Endodermal cell (in vitro differentiated cells): Measurements from ENCODE around the gene LAG3. TPM values are rescaled to one million over a fixed set of nuclear protein-coding genes. Genes with fewer than 3 reads are reported as not detected.

Source experiments
- DNase-seq: peaks from one replicate; pipeline ENCODE4 v3.0.0-alpha.2; 2017
- H3K27ac ChIP-seq: 2 replicates; pipeline ENCODE4 v1.5.1; 2013; ENCODE audit warnings: mild to moderate bottlenecking, low read depth, low read length, moderate library complexity
- H3K27me3 ChIP-seq: 2 replicates; pipeline ENCODE4 v1.6.1; 2013; ENCODE audit warnings: mild to moderate bottlenecking, low read length, moderate library complexity; ENCODE audit not compliant: insufficient read depth, control insufficient read depth, poor library complexity, severe bottlenecking
- H3K36me3 ChIP-seq: 2 replicates; pipeline ENCODE4 v1.7.0; 2013; ENCODE audit warnings: mild to moderate bottlenecking, low read length, moderate library complexity; ENCODE audit not compliant: control insufficient read depth, insufficient read depth
- H3K4me1 ChIP-seq: one replicate; pipeline ENCODE4 v1.7.0; 2013; ENCODE audit warnings: low read length; ENCODE audit not compliant: control insufficient read depth, insufficient read depth
- H3K4me3 ChIP-seq: 2 replicates; pipeline ENCODE4 v1.5.1; 2013; ENCODE audit warnings: mild to moderate bottlenecking, low read length, moderate library complexity
- H3K9ac ChIP-seq: 2 replicates; pipeline ENCODE4 v1.6.1; 2013; ENCODE audit warnings: mild to moderate bottlenecking, low read length, moderate library complexity; ENCODE audit not compliant: poor library complexity, severe bottlenecking; ENCODE audit errors: extremely low read depth
- H3K9me3 ChIP-seq: 2 replicates; pipeline ENCODE4 v1.6.1; 2013; ENCODE audit warnings: mild to moderate bottlenecking, low read length, moderate library complexity; ENCODE audit not compliant: control insufficient read depth
- H3K27ac Mint-ChIP-seq: 2 replicates; pipeline ENCODE4 v1.8.0; 2020; ENCODE audit warnings: mixed read lengths
- H3K27me3 Mint-ChIP-seq: 2 replicates; pipeline ENCODE4 v1.8.0; 2021; ENCODE audit warnings: mild to moderate bottlenecking, mixed read lengths; ENCODE audit not compliant: insufficient read depth
- H3K36me3 Mint-ChIP-seq: 2 replicates; pipeline ENCODE4 v1.8.0; 2020; ENCODE audit warnings: low read depth, mixed read lengths
- H3K4me1 Mint-ChIP-seq: 2 replicates; pipeline ENCODE4 v1.8.0; 2020; ENCODE audit warnings: mixed read lengths
- H3K4me3 Mint-ChIP-seq: 2 replicates; pipeline ENCODE4 v1.8.0; 2020; ENCODE audit warnings: mild to moderate bottlenecking, moderate library complexity, mixed read lengths
- H3K9me3 Mint-ChIP-seq: 2 replicates; pipeline ENCODE4 v1.8.0; 2020; ENCODE audit warnings: mild to moderate bottlenecking, mixed read lengths
- CTCF ChIP-seq: fragments of 200-600 bp; sonication (generic); conservative IDR thresholded peaks from 2 replicates; pipeline ENCODE4 v1.5.0; 2021; ENCODE audit warnings: antibody characterized with exemption, mild to moderate bottlenecking
- WGBS, 2 experiments: methylation state at CpG; one replicate each; pipeline versions ENCODE4 v1.1.5 to v1.1.7; 2013; ENCODE audit warnings: missing lambda C conversion rate in 2 of 2, mixed read lengths in 1 of 2; ENCODE audit not compliant: insufficient coverage in 1 of 2, insufficient read length in 1 of 2; 5-methylcytosine and 5-hydroxymethylcytosine counted together
- total RNA-seq, 2 donors: library from RNA; stranded (reverse); fragmentation: NEBNext Ultra II Directional in 1 of 2; extraction: Animal tissue kit (Norgen Biotek cat#: 25700) in 1 of 2; gene quantifications; 2 replicates in 1 of 2; 3 replicates in 1 of 2; pipeline ENCODE4 v1.2.1, GENCODE V29; 2021

LAG3 gene
- total RNA-seq, 2 donors from 2014 or later, result 1.9 to 7.3 TPM

- no peaks in the 10 kb centered on the region for H3K9me3 ChIP-seq
- H3K27ac Mint-ChIP-seq, result no peak overlapping the region
- H3K36me3 ChIP-seq, result peaks cover 6% of the 10 kb centered on the region
- no peak overlapping the region for H3K9ac ChIP-seq
- H3K4me3 Mint-ChIP-seq, result no peak overlapping the region
- TF ChIP-seq CTCF, result no peak
- no peak overlapping the region for H3K4me3 ChIP-seq
- peak; percentile 52 for DNase-seq
- peaks cover 29% of the 10 kb centered on the region for H3K4me1 Mint-ChIP-seq
- peaks cover 6% of the 10 kb centered on the region for H3K36me3 Mint-ChIP-seq
- peaks cover 64% of the 10 kb centered on the region for H3K27me3 Mint-ChIP-seq
- H3K27ac ChIP-seq, result no peak overlapping the region
- H3K4me1 ChIP-seq, result peaks cover 2% of the 10 kb centered on the region
- H3K9me3 Mint-ChIP-seq, result no peaks in the 10 kb centered on the region
- peaks cover 19% of the 10 kb centered on the region for H3K27me3 ChIP-seq
- 79 to 84% methylated on average over 15 to 17 of the region's 17 CpGs for WGBS, 2 experiments
Measured at GRCh38 chr12:6826125-6826733, 53.9 kb downstream of the LAG3 start.

GRCh38 chr12:6826734-6827436 is 54.6 kb downstream of the LAG3 start:
- Mint-ChIP-seq H3K27me3 (peaks cover 59% of the 10 kb centered on the region), H3K4me1 (peaks cover 28% of the 10 kb centered on the region), H3K9me3 (no peaks in the 10 kb centered on the region), H3K27ac (peak overlapping the region; percentile 67), H3K4me3 (peak overlapping the region; percentile 99), H3K36me3 (peaks cover 12% of the 10 kb centered on the region)
- Histone ChIP-seq H3K4me3 (no peak overlapping the region), H3K27me3 (peaks cover 19% of the 10 kb centered on the region), H3K27ac (peak overlapping the region; percentile 61), H3K9ac (no peak overlapping the region), H3K4me1 (peaks cover 2% of the 10 kb centered on the region), H3K36me3 (peaks cover 13% of the 10 kb centered on the region), H3K9me3 (no peaks in the 10 kb centered on the region)
- TF ChIP-seq CTCF, result peak; percentile 0
- peak; percentile 58 for DNase-seq
- 84 to 88% methylated on average over 6 to 22 of the region's 22 CpGs for WGBS, 2 experiments

- Histone ChIP-seq H3K9ac (no peak overlapping the region), H3K9me3 (no peaks in the 10 kb centered on the region), H3K4me1 (peaks cover 2% of the 10 kb centered on the region), H3K36me3 (peaks cover 17% of the 10 kb centered on the region), H3K27me3 (peaks cover 16% of the 10 kb centered on the region), H3K27ac (peak overlapping the region; percentile 61), H3K4me3 (no peak overlapping the region)
- H3K4me3 Mint-ChIP-seq, result peak overlapping the region; percentile 99
- peak; percentile 97 for DNase-seq
- H3K27me3 Mint-ChIP-seq, result peaks cover 53% of the 10 kb centered on the region
- no peaks in the 10 kb centered on the region for H3K9me3 Mint-ChIP-seq
- peaks cover 28% of the 10 kb centered on the region for H3K4me1 Mint-ChIP-seq
- no peak for TF ChIP-seq CTCF
- peak overlapping the region; percentile 67 for H3K27ac Mint-ChIP-seq
- H3K36me3 Mint-ChIP-seq, result peaks cover 17% of the 10 kb centered on the region
- WGBS, 2 experiments, result 5 to 13% methylated on average over 3 to 7 of the region's 8 CpGs
Measured at GRCh38 chr12:6827437-6827911, 55.2 kb downstream of the LAG3 start.

Other genes starting within 250 kb of the LAG3 start
- 1,000 to 10,000 TPM; 2,848 to 5,273 TPM for gene GAPDH, start 238.0 kb upstream of the LAG3 start, total RNA-seq
- 10 to 100 TPM; 10.9 to 30.7 TPM for gene IFFO1, start 216.5 kb upstream of the LAG3 start, total RNA-seq
- 100 to 1,000 TPM in 1 of 2 donors, 10 to 100 TPM in 1; 51.6 to 135 TPM for gene NOP2, start 204.2 kb upstream of the LAG3 start, total RNA-seq
- 100 to 1,000 TPM; 276 to 385 TPM for gene CHD4, start 165.1 kb upstream of the LAG3 start, total RNA-seq
- gene LPAR5, start 136.6 kb upstream of the LAG3 start, total RNA-seq, result under 1 TPM; 0.24 to 0.73 TPM
- 1 to 10 TPM; 1.9 to 3.9 TPM for gene ACRBP, start 125.1 kb upstream of the LAG3 start, total RNA-seq
- 10 to 100 TPM; 30.5 to 60.3 TPM for gene ING4, start 109.4 kb upstream of the LAG3 start, total RNA-seq
- gene ZNF384, start 83.1 kb upstream of the LAG3 start, total RNA-seq, result 100 to 1,000 TPM in 1 of 2 donors, 10 to 100 TPM in 1; 74.4 to 146 TPM
- 1 to 10 TPM; 2.6 to 7.1 TPM for gene PIANP, start 71.7 kb upstream of the LAG3 start, total RNA-seq
- gene COPS7A, start 48.5 kb upstream of the LAG3 start, total RNA-seq, result 10 to 100 TPM; 43.3 to 69.2 TPM
- 100 to 1,000 TPM; 219 to 393 TPM for gene MLF2, start 19.4 kb upstream of the LAG3 start, total RNA-seq
- gene PTMS, start 6.2 kb upstream of the LAG3 start, total RNA-seq, result 100 to 1,000 TPM; 637 to 888 TPM
- 1 to 10 TPM in 1 of 2 donors, under 1 TPM in 1; 0.77 to 1.3 TPM for gene CD4, start 17.0 kb downstream of the LAG3 start, total RNA-seq
- gene GPR162, start 49.3 kb downstream of the LAG3 start, total RNA-seq, result 10 to 100 TPM; 14.7 to 15.0 TPM
- gene P3H3, start 55.9 kb downstream of the LAG3 start, total RNA-seq, result 10 to 100 TPM; 58.4 to 63.1 TPM
- gene GNB3, start 68.4 kb downstream of the LAG3 start, total RNA-seq, result 10 to 100 TPM; 10.0 to 17.1 TPM
- 10 to 100 TPM; 53.1 to 63.9 TPM for gene CDCA3, start 78.8 kb downstream of the LAG3 start, total RNA-seq
- 100 to 1,000 TPM; 120 to 257 TPM for gene USP5, start 79.6 kb downstream of the LAG3 start, total RNA-seq
- 1,000 to 10,000 TPM in 1 of 2 donors, 100 to 1,000 TPM in 1; 805 to 1,294 TPM for gene TPI1, start 95.0 kb downstream of the LAG3 start, total RNA-seq
- 10 to 100 TPM; 34.6 to 36.5 TPM for gene SPSB2, start 100.8 kb downstream of the LAG3 start, total RNA-seq
- gene LRRC23, start 132.3 kb downstream of the LAG3 start, total RNA-seq, result 10 to 100 TPM in 1 of 2 donors, 1 to 10 TPM in 1; 7.8 to 11.5 TPM
- gene ENO2, start 142.1 kb downstream of the LAG3 start, total RNA-seq, result 100 to 1,000 TPM; 104 to 139 TPM
- 100 to 1,000 TPM; 111 to 244 TPM for gene ATN1, start 155.4 kb downstream of the LAG3 start, total RNA-seq
- gene RNU7-1, start 171.3 kb downstream of the LAG3 start, total RNA-seq, result not detected
- gene C12orf57, start 171.5 kb downstream of the LAG3 start, total RNA-seq, result 100 to 1,000 TPM; 141 to 257 TPM
- 10 to 100 TPM; 35.7 to 68.0 TPM for gene PTPN6, start 178.8 kb downstream of the LAG3 start, total RNA-seq
- 100 to 1,000 TPM; 260 to 512 TPM for gene PHB2, start 198.1 kb downstream of the LAG3 start, total RNA-seq
- 100 to 1,000 TPM in 1 of 2 donors, 10 to 100 TPM in 1; 61.1 to 115 TPM for gene EMG1, start 198.4 kb downstream of the LAG3 start, total RNA-seq
- gene LPCAT3, start 246.0 kb downstream of the LAG3 start, total RNA-seq, result 10 to 100 TPM; 33.6 to 86.7 TPM